Stimulated activated naive CD4-positive, alpha-beta T cell (primary cell): Measurements from ENCODE around the gene SMAD7.

ENCODE experiments used
- DNase-seq, 6 experiments: peaks; one replicate each; lab custom pipeline; 2025; lab: John Stamatoyannopoulos, UW

Gene SMAD7

DNA sequence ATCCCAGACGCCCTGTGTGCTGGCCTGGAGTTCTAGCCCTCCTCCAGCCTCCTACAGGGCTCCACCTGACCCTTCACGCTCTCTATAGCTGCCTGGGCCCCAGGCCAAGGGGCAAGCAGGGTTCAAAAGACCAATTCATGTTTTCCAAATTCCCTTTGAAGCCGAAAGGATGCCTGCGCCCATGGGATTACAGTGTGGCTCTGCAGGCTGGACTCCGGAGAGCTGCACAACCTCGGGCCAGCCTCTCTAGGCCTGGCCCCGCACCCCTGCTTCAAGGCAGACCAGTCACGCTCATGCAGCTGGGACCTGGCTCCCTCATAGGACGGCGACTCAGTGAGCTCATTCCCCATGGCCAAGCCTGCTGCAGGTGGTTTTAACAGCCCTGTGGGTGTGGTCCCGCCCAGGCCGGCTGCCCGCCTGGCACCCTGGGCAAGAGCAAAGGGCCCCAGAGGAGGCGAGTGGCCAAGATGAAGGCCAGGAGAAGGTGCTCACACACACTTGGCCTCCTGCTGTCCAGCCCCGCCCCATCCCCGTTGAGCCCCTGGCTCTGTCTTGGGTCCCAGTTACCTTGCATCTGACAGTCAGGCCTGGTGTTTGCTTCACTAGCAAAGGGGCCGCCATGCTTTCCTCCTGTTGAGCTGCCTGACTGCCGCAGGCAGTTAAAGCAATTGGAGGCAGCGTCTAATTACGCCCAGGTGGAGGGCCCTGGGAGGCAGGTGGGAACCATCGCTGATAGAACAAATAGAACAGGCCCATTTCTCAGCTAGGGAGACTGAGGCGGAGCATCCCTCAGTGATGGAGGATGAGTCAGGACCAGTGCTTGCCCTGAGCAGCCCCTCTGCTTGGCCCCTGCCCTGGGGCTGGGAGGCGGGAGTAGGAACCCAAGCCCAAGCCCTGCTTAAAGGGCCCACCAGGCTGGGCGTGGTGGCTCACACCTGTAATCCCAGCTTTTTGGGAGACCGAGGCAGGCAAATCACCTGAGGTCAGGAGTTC lies 56.9 kb downstream of the SMAD7 start:
- no peak for DNase-seq

DNA sequence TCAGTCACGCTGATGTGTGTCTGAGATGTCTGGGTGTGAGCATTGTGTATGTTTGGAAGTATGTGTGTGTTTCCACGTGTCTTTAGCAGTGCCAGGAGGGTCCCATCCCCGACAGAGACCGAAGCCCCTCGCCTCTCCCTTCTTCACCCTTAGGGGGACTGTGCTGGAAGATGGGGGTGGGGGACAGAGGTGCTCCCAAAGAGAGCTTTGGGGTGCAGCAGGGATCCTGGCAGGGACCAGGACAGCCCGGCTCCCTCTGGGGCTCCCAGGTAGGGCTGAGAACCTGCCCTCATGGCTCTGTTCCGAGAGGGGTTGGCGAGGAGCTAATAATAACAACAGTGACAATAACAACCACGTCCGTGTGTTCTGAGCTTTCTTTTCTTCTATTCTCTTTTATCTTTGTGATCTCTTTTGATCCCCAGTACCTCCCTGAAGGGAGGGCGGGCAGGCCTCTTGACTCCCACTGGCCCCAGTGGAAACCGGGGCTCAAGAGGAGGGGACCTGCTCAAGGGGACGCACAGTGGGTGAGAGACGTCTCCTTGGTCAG lies 57.6 kb downstream of the SMAD7 start:
- DNase-seq: no peak

DNA sequence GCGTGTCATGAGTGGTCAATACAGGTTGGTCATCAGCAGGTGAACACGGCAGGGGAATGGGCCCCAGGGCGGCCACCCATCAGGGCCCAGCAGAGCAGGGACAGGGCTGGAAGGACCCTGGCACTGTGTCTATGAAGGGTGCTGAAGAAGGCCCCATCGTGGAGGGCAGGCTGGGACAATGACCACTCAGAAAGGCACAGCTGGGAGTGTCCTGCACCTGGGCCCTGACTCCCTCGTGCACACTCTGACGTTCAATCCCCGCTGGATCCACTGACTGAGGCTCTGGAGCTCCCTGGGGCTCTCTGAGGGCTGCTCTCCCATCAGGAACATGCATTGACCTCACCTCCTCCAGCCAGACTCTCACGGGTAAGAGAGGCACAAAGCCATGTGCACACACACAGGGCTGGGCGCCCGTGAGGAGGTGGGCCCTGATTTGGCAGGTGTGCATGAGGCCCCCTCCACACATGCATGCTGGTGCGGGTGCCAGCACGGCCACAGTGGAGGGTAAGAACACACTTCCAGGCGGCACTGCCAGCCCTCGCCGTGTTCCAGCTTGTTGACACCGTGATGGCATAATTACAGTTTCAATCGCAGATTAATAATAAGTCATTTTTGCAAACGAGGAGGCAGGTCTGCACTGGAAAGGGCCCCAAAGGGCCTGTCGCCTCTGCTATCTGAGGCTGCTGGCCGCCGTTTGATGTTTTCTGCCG lies 58.5 kb downstream of the SMAD7 start:
- no peak for DNase-seq

DNA sequence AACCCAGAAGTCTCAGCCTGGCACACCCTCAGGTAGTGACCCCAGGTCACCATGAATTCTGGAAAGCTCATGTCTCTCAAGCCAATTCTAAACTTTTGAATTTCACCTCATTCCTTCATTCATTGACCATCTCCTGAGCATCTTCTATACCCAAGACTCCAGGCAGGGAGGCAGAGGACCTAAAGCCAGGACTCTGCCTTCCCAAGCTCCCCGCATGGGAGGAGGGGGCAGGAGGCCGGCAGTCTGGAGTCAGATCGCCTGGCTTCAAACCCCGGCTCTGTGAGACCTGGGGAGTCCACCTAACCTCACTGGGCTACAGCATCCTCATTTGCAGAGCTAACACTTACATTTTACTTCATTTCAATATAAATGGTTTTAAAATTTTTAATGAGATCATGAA lies 59.0 kb downstream of the SMAD7 start:
- no peak for DNase-seq

DNA sequence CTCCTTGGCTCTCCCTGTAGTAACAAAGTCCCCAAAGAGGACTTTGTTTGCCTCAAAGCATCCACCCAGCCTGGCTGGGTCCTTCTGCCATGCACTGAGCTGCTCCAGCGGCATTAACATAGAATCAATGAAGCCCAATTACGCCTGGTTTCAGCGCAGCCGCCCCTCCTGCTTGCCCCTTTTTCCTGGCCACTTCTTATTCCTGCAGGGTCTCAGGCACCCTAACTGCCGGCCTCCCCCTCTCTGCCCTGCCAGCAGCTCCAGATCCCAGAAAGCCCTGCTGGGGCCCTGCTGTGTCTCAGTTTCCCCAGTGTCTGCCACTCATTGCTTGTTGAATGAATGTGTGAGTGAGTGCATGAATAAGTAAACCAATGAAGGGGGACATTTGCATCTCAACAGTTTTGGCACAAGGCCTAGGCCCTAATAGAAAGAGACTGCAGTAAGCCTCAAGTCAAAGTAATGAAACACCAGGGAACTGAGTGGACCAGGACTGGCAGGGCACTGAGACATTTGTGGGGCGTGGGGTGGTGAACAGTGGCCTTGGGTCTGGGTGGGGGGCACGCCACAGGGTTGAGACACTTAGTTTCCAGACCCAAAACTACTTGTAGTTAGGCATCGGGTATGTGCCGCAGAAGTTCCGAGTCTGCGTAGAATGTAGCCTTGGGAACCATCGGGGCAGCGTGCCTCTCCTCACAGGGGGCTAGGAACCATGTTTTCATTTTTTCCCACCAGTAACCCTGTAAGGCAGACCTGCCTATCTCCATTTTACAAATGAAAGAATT lies 60.6 kb downstream of the SMAD7 start:
- DNase-seq: no peak

DNA sequence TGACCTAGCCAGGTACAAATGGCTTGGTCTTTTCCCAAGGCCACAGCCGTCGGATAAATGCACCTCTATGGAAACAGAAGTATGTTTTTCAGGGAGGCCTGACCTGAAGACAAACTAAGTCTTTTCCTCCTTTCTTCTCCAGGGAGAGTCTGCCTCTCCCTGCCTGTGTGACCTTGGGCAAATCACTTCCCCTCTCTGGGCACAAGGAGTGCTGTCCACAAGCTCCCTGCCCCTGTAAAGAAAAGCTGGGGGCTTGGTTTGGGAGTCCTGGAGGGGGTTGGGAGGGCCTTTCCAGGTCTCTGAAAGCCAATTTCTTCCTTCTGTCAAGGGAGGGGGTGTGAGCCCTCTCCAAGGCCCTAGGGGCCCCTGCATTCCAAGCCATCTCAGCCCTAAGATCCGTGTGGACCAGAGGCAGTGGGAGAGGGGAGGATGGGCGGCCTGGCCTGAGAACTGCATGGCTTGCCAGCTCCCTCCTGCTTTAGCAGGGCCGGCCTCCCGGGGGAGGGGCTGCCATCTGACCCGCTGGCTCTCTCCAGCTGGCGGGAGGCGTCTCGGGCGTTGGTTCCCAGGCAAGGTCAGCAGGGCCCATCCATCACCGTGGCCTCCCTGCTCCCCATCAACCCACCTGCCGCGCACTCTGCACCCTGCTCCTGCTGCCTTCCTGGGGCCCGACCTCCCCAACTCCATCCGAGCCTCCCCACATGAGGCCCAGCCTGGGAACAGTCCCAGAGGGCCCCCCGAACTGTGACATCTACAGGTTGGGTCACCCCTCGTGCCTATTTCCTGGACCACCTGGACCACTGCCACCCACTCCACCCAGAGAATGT lies 61.4 kb downstream of the SMAD7 start:
- no peak for DNase-seq

DNA sequence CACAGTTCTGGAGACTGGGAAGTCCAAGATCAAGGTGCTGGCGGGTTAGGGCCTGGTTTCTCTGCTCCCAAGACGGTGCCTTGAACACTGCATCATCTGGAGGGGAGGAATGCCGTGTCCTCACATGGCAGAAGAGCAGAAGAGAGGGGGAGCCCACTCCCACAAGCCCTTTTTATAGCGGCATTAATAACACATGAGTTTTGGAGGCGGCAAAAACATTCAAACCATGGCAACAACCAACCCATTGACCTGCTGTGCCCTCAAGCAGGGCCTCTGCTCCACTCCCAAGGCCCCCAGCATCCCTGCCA lies 62.0 kb downstream of the SMAD7 start:
- no peak for DNase-seq

DNA sequence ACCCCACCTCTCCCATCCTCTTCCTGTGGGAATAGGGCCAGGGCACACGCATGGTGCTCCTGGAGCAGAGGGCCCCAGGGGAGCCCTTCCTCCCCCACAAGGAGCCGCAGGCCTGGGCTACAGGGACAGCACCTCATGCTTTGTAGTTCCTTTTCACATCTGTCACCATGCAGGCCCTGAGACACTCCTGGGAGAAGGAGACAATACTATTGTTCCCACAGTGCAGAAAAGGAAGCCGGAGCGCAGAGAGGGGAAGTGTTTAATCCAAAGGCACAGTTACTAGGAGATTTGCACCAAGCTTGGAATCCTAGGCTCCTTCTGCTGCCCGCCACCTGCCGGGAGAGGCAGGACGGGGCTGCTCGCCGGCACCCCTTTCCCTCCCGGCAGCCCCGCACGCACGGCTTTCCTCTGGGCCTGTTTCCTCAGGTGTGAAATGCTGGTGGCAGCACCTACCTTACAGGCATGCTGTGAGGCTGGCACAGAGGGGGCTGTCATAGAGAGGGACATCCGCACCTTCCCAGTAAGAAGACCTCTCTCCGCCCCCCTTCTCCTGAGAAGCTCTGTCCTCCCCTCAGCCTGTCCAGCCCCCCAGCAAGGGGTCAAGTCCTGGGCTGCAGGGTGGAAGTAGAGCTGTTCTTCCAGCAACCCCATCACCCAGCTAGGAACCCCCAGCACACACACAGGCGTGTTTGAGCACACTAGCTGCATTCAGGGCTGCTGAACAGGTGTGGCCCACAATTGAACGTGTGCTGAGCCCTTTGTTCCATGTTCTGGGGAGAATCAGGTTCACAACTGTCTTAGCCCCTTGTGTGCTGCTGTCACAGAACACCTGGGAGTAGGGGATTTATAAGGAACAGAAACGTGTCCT lies 62.6 kb downstream of the SMAD7 start:
- DNase-seq: no peak

DNA sequence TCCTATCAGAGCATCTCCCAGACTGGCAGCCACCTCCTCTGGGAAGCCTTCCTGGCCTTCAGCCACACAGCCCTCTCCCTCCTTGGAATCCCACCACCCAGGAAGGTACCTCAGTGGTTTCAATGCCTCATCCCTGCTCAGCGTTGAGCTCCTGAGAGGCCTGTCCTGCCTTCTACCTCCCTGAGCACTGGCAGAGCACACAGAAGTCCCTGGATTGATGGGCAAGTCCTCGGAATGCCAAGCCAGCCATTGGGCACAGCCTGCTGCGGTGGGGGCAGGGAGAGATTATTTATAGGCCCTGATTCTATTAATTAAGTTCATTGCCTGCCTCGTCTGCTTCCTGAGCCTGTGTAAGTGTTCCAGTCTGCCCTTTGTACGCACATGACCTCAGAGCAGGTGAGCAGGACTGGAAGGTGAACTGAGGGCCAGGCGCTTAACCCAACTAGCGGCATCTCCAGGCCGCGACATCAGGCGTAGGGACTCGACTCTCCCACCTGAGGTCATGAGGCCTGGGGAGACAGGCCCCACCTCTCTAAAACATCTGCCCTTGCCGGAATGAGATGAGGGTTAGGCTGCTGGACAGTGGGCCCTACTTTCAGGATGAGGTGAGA lies 63.4 kb downstream of the SMAD7 start:
- DNase-seq: no peak

DNA sequence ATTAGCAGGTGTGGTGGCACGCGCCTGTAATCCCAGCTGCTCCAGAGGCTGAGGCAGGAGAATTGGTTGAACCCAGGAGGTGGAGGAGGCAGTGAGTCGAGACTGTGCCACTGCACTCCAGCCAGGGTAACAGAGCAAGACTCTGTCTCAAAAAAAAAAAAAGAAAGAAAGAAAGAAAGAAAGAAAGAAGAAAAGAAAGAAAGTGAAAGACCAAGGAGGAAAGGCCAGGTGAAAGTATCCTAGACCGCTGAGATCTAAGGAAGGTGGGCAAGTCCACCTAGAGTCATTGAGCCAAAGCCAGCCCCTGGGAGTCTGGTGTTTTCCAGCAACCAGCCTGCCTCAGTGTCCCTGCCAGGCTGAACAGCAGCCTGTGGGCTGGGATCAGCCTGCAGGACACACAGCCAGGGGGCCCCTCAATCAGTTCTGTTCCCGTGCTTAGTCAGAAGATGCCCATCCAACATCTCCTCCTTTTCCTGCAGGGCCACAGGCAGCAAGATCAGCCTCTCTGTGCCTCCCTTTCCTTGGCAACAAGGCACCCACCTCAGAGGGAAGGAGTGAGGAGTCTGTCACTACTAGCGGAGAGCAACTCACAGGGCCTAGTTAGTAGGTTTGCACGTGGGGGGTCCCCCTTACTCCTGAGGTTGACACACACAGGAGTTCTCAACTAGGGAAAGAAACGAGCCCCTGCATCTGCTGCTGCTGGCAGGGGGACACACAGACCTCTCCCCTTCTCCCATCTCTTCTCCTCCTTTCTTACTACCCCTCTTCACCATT lies 64.1 kb downstream of the SMAD7 start:
- DNase-seq: no peak

DNA sequence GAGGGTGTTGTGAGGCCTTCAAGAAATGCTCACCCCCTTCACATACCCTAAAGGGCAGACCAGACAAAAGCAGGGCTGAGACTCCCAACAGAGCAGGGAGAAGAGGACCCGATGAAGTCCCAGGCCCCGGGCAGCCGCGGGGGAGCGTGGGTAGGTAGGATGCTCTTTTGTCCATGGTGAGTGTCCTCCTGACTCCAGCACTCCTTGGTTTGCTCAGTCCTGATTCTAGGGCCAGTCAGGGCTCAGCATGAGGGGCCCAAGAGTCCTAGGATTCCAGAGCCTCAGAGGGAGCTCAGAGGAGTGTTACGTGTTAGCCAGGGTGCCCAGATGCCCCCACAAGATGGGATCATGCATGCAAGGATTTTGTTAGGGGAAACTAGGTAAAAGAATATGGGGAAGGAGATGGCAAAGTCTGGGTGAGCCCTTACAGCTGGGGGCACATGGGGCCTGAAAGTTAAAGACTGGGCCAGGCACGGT lies 64.8 kb downstream of the SMAD7 start:
- DNase-seq: no peak

DNA sequence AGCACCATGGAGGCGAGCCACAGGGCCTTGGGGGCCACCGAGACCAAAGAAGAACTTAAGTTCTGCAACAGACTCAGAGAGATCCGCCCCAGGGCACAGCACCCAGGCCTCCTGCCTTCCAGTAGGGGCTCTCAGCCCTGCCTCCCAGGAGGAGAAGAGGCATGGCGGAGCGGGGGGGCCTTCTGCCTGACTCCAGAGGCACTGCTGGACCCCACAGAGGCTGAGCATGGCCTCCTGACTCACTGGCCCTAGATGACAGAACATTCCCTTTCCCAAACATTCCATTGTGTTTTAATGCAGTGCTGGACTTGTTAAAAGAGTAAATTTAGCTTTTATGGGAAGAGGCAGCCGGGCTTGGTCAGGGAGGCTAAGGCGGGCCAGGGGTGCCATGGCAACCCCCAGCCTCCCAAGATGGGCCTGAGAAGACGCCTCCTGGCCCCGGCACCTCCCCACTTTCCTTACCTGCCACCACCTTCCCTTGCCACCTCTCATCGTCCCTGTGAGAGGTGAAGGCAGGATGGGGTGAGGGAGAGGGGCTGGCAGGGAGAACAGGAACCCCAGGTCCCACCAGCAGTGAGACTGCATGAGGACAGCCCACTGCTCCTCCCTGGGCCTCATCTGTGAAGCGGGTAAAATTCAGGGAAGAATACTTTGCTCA lies 65.4 kb downstream of the SMAD7 start:
- no peak for DNase-seq

DNA sequence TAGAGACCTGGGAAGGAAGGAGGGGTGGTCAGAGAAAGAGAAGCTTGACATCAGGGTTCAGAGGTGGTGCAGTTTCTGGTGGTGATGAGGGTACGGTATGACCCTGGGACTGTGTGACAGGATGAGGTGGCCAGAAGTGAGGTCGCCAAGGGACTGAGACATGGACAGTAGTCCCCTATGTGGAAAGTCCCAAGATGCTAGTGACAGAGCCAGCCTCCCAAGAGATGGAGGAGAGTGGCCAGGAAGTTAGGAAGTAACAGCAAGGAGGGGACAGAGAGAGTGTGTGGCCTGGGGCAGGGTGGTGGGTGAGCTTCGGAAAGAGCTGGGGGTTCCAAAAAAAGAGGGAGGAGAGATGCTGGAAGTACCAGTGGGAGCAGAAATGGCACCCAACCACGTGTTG lies 66.0 kb downstream of the SMAD7 start:
- DNase-seq: no peak

DNA sequence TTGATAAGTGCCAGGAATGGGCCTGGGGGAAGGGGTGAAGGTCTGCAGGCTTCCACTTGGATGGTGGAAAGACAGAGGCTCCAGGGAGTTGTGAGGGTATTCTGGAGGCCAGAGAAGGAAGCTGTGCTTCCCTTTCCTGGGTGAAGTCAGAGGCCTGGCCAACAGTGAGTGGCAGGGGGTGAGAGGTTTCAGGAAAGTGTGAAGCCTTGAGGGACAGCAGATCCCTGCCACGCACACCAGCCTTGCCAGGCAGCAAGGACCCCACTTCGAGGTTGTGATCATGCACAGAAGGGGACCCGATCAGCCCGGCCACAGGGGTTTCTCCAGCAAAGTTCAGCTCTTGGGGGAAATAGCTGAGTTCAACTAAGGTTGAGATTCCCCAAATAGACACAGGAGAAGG lies 66.5 kb downstream of the SMAD7 start:
- no peak for DNase-seq

DNA sequence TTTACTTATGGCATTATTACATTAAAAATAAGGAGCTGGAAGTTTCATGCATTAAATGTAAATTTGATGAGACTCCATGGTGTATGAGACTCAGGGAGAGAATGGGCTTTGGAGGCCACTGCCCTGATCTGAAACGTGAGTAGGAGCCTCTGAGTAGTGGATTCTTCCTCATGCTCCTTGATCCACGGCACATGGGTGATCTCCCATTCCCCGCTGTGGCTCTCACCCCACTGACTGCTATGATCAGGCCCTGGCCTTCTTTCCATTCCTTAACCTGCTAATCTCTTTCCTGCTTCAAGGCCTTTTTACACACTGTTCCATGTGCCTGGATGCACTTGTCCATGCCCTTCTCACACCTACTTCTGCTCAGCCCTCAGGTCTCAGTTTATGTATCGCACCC lies 68.4 kb downstream of the SMAD7 start:
- no peak for DNase-seq

DNA sequence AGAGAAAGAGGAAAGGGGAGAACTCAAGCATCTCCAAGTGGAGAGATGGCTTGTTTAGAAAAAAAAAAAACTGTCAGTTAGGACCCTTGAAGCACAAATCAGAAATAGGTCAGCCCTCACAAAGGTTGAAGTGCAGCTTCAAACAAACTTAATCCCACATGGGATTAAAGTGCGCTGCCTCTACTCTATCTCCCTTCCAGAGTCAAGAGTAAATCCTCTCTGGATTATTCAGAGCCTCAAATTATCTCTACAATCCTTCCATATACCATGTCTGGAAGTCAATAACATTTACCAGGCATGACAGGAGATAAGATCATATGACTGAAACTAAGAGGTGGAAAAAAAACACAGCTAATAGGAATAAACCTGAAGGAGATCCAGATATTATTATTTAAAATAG lies 69.8 kb downstream of the SMAD7 start:
- no peak for DNase-seq

DNA sequence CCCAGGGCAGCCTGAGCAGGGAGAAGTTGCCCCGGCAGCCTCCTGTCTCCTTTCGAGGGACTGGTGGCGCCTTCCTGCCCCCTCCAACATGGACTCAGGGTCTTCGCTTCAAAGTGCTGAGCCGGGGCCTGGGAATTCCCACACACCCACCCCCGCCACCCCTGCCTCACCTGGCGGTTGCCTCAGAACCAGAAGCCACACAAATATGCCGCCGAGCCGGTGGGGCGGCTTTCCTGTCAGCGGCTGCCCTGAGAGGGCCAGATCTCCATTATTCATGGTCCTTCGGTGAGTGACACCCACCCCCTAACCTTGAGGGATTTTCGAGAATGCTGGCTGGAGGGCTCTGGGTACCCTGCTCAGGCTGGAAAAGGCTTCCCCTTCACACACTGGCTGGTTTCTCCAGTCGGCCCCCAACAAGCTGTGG lies 71.7 kb downstream of the SMAD7 start:
- DNase-seq: no peak

DNA sequence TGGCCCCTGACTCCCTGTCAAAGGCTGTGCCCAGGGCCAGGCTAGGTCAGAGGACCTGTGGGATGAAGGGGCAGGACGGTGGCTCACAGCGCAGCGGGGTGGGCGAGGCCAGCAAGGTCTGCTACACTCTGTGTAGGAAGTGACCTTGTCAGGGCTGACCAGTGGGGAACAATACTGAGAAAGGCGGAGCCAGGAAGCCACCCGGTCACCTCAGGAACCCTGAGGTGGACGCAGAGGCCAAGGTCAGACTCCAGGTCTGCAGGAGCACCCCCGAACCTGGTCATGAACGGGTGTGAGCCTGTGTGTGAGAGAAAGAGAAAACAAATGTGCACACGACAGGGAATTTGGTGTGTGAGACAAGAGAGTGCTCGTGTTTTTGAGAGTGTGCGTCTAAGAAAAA lies 72.3 kb downstream of the SMAD7 start:
- DNase-seq: no peak

DNA sequence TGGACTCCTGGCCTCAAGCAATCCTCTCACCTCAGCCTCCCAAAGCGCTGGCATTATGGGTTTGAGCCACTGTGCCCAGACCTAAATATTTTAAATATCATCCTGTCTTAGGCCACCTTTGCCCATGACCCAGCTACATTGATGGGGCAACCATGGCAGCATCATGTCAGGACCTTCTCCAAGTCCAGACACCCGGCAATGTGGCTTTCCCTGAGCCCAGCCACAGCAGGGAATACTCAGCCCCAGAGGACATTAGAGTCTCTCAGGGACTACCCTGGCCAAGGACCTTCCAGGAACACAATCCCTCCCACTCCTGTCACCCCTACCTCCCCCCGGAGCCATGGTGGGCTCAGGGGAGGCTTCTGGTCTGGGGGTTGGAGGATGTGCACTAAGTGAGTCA lies 72.8 kb downstream of the SMAD7 start:
- DNase-seq: no peak
